AG08395 (cell line): Measurements from ENCODE around the gene SHPK.

ENCODE experiments used
- DNase-seq: peaks from one replicate; pipeline ENCODE4 v3.0.0; 2012; ENCODE audit warnings: mixed read lengths, low spot score

Gene SHPK

DNA sequence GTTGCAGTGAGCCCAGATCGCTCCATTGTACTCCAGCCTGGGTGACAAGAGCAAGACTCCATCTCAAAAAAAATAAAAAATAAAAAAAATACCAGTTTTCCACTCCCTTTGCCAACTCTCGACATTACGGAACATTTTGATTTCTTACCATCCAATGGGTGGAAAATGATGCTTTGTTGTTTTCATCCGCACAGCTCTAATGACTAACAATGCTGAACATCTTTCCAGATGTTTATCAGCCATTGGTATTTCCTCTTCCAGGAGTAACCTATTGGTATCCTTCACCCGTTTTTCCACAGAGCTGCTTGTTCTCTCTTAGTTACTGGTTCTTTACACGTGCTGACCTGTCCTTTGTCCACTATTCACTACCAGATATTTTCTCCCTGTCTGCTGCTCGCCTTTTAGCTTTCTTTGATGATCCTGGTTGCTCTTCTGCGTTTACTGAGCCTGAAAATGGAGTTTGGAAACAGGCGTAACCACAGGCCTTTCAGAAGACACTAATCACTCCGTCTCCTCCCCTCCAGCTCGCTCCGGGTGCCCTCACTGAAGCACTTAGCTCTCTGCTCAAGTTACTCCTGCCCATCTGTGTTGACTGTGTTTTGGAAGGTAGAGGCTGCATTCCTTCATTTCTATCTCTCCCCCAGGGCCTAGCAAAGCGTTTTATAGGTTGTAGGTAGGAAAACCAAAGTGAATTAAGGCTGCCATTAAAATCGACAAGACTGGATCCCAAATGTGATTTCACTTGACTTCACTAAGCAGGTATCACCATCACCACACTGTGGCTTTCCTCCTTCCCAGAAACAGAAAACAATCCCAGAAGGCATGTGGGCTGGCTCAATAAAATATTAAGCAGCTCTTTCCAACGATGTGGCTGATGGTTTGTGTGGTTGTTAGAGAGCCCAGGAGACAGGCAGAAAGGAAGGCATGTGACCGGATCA, 8.9 kb downstream of the SHPK start:
- peak; percentile 33 for DNase-seq

DNA sequence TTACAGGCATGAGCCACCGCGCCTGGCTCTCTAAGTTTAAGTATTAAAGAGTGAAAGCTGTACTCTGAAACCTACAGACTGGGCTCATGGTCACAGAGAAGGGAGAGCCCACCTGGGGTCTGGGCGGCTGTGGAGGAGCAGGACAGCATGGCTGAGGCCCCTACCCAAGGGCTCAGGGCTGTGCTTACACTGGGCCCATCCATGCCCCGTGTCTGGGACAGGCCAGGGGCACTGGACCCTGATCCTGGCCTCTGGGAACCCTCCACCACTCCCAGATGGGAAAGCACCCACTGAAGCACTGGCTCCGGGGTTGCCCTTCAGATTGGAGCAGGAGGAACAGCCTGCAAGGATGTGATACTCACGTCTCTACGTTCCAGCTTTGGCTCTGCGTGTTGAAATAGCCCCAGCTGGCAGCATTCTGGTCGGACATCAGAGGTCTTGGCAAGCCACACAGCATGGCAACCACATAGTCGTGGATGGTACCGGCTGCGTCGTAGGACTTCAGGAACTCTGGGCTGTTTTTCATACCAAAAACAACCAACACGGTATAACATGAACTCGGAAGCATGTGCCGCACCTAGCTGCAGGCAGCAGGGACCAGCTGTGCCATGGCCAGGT, 13.0 kb downstream of the SHPK start:
- DNase-seq = no peak

DNA sequence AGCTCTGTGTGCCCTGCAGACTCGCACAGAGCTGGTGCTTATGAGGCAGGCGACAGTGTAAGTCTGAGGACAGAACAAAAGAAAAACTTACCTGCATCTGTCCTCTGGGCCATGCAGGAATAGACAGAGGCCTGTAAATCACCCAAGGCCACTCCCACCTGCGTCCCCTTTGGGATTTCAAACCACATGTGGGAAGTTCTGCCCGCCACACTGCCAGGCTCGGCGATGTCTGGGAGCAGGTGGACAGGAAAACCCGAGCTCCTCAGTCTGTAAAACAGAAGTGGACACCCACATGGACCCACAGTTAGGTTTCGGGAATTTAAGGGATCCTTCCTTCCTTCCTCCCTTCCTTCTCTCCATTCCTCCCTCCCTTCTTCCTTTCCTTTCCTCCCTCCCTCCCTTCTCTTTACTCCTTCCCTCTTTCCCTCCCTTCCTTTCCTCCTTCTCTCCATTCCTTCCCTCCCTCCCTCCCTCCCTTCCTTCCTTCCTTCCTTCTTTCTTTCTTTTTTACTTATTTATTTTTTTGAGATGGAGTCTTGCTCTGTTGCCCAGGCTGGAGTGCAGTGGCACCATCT, 14.8 kb downstream of the SHPK start:
- DNase-seq = no peak

DNA sequence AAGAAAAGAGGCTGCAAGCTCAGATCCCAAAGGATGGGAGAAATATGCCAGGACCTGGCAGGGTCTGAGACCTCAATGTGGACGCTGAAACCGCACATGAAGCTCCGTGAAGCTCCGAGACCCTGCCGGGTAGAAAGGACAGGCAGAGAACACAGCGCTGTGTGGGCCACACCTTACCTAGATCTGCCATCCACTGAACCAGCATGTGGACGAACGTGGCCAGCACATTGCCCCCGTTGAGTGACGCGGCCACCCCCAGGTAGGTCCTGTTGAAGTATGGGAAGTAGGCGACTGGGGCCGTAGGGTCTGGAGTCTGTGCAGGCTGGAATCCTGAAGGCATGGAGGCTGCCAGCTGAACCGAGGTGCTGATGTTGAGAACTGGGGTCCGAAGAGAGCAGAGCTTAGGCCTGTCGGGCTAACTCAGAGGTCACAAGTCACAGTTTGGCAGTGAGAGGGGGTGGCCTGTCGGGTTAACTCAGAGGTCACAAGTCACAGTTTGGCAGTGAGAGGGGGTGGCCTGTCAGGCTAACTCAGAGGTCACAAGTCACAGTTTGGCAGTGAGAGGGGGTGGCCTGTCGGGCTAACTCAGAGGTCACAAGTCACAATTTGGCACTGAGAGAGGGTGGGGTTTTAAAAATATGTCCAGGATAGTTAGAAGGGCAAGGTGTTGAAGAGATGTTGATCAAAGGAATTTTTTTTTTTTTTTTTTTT, 20.7 kb downstream of the SHPK start:
- DNase-seq = no peak

DNA sequence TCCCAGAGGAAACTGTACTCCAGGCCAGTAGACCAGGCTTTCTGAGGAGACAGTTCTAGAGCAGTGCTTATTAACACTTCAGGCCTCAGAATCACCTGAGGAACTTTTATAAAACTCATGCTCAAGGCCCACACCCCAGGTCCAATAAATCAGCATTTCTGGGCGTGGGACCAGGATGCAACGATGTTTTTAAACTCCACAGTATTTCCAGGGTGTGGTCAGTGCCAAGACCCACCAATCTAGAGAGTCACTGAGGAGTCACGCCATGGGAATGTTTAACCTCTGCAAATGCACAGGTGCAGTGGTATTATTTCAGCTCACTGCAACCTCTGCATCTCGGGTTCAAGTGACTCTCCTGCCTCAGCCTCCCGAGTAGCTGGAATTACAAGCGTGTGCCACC, 22.9 kb downstream of the SHPK start:
- no peak for DNase-seq

DNA sequence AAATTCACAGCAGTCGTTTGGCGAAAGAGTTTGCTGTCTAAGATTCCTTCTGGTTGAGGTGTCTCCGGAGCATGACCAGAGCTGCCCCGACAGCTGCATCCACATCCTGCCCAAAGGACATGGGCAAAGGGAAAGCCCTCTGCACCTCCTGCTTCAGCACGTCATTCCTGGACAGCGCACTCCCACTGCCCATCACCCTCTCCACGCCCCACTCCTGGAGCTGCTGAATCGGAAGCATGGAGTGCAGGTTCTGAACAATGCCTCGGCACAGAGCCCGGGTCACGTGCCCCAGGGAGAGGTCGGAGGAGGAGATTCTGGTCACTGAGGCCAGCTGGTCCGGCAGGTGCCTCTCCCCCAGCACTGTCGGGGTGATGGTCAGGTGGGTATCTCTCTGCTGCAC, 25.5 kb downstream of the SHPK start:
- no peak for DNase-seq

DNA sequence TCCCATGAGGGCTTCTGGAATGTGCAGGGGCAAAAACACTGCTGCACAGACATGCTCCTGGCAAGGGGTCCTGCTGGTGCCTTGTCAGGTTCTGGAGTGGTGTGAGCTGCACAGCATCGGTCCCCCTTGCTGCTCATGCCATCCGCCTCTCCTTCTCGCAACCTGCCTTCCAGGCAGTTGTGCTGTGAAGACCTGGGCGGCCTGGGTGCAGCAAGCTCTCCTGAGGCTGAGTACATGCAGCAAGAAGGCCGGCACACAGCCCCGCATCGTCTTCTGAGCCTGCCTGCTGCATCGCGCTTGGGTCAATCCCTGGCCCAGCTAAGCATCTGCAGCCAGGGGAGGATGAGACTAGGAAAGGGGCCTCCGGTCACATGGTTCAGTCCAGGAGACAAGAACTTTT, 26.4 kb downstream of the SHPK start:
- DNase-seq = no peak

DNA sequence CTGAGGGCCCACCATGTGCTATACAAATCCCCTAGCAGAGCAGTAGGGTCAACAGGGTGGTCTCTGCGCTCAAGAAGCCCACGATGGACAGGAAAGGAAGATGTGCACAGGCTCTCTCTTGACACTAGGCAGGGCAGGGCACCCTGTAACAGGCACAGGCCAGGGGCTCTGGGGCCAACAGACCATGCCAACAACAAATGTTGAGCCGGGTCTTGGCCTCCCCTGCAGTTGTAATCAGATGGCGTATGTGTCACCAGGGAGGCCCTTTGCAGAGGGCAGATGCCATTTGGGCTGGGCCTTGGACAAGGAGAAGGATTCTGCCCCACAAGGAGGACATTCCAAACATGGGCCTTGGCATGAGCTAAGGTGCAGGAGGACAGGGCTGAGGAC, 32.2 kb downstream of the SHPK start:
- DNase-seq = no peak

DNA sequence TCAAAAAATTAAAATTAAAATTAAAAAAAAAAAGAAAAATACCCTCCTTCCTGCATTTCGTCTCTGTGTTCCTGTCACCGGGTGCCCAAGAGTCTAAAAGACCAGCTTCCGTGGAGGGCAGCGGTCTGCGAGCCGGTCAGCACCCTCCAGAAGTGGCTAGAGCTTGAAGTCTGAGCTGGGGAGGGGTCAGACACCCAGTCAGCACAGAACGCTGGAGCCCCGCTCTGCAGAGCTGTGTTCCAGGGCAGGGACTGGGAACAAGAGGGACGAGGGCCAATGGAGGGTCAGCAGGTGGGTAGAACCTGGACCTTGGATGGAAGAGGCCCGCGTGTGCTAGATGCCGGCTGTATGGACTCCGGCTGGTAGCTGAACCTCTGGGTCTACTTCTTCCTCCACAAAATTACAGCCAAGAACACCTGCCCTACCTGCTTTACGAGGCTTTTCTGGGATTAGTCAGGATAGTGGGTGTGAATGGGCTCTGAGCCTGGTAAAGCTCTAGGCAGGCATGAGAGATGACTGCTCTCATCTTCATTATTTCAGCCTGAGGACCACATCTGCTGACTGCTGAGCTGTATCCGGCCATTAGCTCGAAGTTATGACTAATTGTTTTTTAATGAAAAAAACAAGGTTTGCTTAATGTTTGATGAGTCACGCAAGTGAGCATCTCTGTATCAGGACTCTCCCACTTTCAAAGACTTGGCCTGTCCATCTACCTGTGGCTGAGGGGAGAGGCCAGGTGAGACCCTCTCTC, 32.8 kb downstream of the SHPK start:
- peak; percentile 74 for DNase-seq

DNA sequence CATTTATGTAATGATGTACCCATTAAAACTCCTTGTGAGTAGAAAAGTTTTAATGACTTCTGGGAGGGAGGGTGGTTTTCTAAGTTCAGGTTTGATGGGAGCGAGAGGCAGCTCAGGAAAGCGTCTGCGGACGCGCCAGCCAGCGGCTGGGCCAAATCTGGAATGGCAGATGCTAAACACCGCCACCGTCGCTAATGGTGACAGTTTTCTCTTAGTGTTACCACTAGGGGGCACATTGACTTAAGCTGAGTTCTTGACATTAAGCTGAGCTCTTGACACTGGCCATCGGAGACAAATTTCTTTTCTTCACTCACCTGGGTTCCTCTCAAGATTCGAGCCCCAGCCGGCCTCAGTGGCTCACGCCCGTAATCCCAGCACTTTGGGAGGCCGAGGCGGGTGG, 33.6 kb downstream of the SHPK start:
- DNase-seq = no peak

DNA sequence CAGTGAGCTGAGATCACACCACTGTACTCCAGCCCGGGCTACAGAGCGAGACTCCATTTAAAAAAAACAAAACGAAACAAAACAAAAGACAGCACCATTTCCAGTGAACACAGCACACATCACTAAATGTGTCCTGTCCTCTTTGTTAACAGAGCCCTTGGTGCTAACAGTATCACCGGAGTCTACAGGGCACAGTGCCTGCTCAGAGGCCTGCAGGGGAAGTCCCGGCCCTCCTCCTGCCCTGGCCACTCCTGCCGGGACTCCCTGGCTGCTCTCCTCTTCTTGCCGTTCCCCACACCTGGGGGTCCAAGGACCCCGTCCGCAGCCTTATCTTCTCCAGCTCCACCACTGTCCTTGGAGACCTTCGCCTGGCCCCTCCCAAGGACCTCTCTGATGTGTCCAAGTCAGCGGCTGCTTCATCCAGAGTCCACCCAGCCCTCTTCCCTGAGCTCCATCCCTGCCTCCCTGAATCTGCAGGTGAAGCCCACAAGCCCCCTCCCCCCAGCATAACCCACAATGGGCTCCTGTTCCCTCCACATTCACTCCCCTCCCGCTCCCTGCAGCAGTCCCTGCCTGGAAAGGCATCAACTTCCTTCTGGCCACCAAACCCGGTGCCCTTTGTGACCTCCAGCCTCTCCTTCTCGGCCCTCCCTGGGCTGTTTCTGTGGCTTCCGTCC, 35.4 kb downstream of the SHPK start:
- no peak for DNase-seq

DNA sequence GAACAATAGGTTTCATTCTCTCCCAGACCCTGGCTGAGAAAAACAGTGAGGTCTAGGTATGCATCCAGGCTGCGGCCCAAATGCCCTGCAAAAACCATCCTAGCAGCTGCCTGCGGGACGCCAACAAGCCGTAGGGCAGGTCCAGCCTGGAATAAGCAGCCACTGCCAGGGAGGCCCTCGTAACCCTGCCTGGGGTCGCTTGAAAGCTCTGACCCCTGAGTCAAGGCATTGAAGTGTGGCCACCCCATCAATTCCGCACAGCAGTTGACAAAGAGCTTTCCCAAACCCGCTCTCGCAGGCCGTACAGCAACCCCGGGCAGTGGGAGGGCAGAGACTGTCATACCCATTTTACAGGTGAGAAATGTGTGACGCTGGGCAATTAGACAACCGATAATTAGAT, 38.0 kb downstream of the SHPK start:
- no peak for DNase-seq

DNA sequence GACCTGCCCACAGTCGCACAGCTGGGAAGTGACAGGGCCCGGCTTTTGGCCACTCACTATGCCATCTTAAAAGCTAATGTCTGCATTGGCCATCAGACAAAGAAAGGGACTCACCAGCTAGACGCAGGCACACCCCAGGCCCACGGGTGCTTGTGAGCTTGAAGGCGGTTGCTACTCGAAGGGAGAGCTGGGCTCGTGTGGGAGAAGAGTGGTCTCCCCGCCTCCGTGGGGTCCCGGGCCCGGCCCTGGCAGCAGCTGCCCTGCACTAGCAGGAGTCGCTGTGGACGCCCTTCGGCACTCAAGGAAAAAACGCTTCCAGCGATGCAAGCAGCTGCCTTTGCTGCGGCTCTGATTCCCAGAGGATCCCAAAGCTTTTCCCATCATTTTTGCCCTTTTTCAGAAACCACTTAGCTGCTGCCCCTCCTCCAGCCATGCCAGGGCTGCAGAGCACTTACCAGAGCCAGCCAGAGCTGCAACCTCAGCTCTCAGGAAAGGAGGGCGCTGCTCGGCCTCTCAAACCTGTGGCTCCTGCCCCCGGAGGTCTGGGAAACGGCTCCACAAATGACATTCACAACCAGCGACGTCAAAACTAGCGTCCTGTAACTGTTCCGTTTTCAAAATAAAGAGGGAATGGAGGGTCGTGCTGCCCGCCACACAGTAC, 39.1 kb downstream of the SHPK start:
- no peak for DNase-seq

DNA sequence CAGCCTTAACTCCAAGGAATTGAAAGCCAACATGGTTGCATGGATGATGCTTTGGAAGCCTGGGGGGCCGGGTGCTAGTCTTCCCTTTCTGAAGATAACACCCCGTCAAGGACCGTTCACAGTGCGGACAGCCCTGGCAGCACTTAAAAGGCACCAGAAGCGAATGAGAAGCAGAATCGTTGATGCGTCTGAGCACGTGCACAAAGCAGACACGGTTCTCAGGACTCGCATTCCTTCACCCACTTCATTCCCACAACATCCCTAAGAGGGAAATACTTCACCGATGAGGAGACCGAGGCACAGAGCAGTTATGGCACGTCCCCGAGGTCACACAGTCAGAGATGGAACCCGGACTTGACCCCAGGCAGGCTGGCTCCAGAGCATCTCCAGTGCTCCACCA, 41.1 kb downstream of the SHPK start:
- no peak for DNase-seq

DNA sequence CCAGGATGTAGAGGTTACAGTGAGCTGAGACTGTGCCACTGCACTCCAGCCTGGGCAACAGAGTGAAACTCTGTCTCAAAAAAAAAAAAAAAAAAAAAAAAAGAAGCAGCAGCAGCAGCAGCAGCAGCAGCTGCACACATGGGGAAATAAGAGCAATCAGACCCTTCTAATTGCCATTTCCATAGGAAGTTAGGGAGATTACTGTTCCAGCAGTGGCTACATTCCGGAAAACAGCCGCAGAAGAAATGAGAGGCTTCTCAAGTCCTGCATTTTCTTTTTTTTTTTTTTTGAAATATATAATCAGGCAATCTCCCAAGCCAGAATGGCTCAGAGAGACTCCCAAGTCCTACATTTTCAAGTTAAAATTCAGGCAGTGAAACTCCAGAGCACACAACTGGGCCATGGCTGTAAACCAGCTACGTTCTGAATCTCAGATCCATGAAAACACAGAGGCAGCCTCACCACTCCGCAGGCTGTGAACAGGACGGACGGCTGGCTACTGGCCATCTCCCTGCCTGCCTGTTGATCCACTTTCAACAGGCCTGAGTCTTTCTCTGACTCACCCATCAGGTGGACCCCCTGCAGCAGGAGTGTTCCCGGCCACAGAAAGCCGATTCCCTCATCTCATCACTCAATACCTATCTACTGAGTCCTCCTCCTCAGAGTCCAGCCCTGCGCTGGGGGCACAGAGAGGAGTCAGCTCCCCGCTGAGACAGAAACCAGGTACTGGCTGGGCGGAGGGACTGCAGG, 41.8 kb downstream of the SHPK start:
- DNase-seq = peak; percentile 29

DNA sequence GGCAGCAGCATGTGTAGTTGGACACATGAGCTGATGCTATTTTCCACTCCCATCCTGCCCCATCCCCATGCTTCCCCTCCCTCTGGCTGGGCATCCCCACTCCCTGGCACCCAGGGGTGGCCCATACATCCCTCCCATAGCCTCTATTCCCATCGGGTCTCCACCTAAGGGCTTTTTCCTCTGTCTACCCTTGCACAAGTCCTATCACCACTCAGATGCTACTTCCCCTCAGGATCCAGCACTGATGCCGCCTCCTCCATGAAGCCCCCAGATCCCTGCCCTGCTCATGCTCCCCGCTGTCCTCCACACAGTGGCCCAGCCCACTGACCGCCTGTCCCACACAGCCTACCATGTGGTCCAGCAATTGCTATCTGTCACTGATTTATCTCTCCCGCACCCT, 42.7 kb downstream of the SHPK start:
- no peak for DNase-seq

DNA sequence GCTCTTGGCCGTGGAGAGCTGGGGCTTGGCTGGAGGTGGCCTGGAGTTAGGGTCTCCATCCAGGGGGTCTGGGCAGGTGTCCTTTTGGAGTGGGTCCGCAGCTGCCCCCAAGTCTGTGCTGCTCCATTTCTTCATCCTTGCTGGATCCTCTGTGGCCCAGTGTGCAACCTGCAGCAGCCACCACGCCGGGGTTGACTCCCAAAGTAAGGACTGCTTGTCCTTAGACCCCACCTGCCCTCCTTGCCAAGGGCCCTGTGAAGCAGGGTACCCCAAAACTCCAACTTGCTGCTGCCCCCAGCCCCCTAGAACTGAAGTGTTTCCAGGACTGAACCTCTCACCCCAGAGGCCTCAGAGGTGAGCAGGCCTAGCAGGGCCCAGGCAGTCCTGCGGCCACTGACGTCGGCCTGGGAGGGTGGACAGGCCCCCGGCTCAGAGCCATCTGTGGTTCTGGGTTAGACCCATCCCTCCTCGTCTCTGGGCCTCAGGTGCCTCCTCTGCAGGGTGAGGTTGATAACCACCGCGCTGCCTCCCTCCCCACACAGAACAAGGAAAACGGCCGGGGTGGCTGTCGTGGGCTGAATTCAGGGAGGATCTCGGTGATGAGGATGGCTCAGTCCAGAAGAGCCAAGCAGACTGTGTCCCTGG, 43.7 kb downstream of the SHPK start:
- DNase-seq = no peak

DNA sequence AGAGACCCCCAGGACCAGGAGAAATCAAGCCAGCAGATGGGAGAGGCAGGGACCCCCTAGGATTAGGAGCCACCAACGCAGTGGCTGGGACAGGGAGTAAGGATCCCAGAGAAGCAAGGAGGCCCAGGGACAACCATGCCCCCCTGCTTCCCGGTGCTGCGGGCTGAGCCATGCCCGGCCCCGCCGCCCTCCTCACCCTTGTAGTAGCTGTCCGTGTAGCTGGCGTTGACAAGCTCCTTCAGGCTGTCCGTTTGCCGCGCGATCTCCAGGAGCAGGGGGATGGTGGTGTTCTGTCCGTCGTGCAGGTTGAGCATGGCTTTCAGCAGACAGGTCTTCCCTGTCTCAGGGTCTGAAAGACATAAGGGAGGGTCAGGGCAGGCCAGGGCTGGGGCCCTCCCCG, 45.3 kb downstream of the SHPK start:
- DNase-seq = no peak

DNA sequence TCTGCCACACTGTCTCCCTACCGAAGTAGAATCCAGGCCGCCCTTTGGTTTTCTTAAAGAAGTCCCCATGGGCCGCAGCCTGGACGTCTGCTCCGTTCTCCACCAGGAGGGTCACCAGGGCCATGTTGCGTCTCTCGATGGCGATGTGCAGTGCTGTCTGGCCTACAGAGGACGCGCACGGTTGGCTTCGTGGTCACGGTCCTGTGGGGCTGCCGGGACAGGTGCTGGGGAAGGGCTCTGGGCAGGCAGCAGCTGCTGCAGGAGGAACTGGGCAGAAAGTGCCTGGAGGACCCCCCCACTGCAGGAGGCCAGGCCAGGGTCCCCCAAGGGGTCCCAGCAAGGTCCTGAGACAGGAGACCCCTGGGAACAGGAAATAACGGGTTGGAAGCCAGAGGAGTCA, 45.8 kb downstream of the SHPK start:
- DNase-seq = no peak

DNA sequence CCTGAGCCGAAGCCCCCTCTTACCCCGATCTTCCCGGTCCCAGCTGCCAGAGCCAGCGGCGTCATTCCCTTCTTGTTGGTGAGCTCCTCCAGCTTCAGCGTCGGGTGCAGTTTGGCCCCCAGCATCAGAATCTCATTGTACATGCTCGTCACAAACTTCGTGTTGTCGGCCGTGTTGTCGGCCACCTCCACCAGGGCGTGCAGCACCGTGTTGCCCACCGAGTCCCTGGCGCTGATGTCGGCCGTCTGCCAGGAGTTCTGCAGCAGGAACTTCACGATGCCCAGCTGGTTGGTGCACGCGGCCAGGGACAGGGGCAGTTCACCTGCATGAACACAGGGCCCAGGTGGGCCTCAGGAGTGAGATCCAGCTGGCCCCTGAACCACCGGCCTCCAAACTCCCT, 46.3 kb downstream of the SHPK start:
- no peak for DNase-seq
